GM19193 (cell line): ENCODE measurements around the gene MYOZ3.

Source experiments
- POLR2A ChIP-seq: IDR thresholded peaks from 4 replicates; pipeline ENCODE4 v1.6.1; 2011; ENCODE audit not compliant: insufficient read depth, insufficient read length; ENCODE audit errors: extremely low read depth

MYOZ3 gene

GRCh38 chr5:150636391-150637244 lies 24.4 kb upstream of the MYOZ3 start:
- no peak for TF ChIP-seq POLR2A

GRCh38 chr5:150637245-150638052 lies 23.6 kb upstream of the MYOZ3 start:
- no peak for TF ChIP-seq POLR2A

- TF ChIP-seq POLR2A, result no peak
Measured at GRCh38 chr5:150638053-150638444, 23.0 kb upstream of the MYOZ3 start.

GRCh38 chr5:150638488-150639376 lies 22.3 kb upstream of the MYOZ3 start:
- no peak for TF ChIP-seq POLR2A

GRCh38 chr5:150639377-150639692 lies 21.7 kb upstream of the MYOZ3 start:
- TF ChIP-seq POLR2A, result no peak

GRCh38 chr5:150639751-150640150 lies 21.3 kb upstream of the MYOZ3 start:
- no peak for TF ChIP-seq POLR2A

- no peak for TF ChIP-seq POLR2A
Measured at GRCh38 chr5:150640311-150641005, 20.6 kb upstream of the MYOZ3 start, which contains the start of gene SYNPO. Gene SYNPO (plus strand): TSS chr5:150640660. CDS start chr5:150648276, 7,616 bp downstream.

- no peak for TF ChIP-seq POLR2A
Measured at GRCh38 chr5:150641006-150641570, 20.0 kb upstream of the MYOZ3 start.

GRCh38 chr5:150641824-150642566 lies 19.1 kb upstream of the MYOZ3 start:
- no peak for TF ChIP-seq POLR2A

GRCh38 chr5:150642567-150642927 lies 18.5 kb upstream of the MYOZ3 start:
- no peak for TF ChIP-seq POLR2A

- no peak for TF ChIP-seq POLR2A
Measured at GRCh38 chr5:150642991-150643710, 17.9 kb upstream of the MYOZ3 start.

- no peak for TF ChIP-seq POLR2A
Measured at GRCh38 chr5:150644058-150644457, 17.0 kb upstream of the MYOZ3 start.

- TF ChIP-seq POLR2A, result no peak
Measured at GRCh38 chr5:150644514-150644913, 16.5 kb upstream of the MYOZ3 start.
